Activated CD8-positive, alpha-beta T cell treated with anti-CD3 and anti-CD28 coated beads for 36 hours (primary cell): ENCODE measurements around the gene MYT1. TPM values are rescaled to one million over a fixed set of nuclear protein-coding genes. Genes with fewer than 3 reads are reported as not detected.

ENCODE experiments used
- ATAC-seq: fragments of 200-7000 bp; cut with Tn5 transposase; one replicate; pipeline ENCODE4 v1.10.0; 2021; ENCODE audit warnings: mild to moderate bottlenecking, moderate library complexity
- CTCF ChIA-PET: fragments of 350-600 bp; sonication (Branson Sonifier 250); formaldehyde crosslinking; loops from one replicate; lab custom pipeline; 2021; ENCODE audit warnings: antibody characterized with exemption; lab: Charles Lee
- POLR2A ChIA-PET: fragments of 350-600 bp; sonication (Branson Sonifier 250); formaldehyde crosslinking; loops from one replicate; lab custom pipeline; 2021; ENCODE audit warnings: antibody characterized with exemption; lab: Charles Lee
- DNase-seq: peaks from one replicate; pipeline ENCODE4 v3.0.0-alpha.2; 2020
- H3K27ac Mint-ChIP-seq: one replicate; pipeline ENCODE4 v1.8.0; 2021; ENCODE audit warnings: mild to moderate bottlenecking, mixed read lengths
- H3K27me3 Mint-ChIP-seq: one replicate; pipeline ENCODE4 v1.8.0; 2021; ENCODE audit warnings: mixed read lengths
- H3K36me3 Mint-ChIP-seq: one replicate; pipeline ENCODE4 v1.8.0; 2021; ENCODE audit warnings: low read depth, mixed read lengths
- H3K4me1 Mint-ChIP-seq: one replicate; pipeline ENCODE4 v1.8.0; 2021; ENCODE audit warnings: low read depth, mixed read lengths
- H3K4me3 Mint-ChIP-seq: one replicate; pipeline ENCODE4 v1.8.0; 2021; ENCODE audit warnings: mild to moderate bottlenecking, moderate library complexity, mixed read lengths
- H3K9me3 Mint-ChIP-seq: one replicate; pipeline ENCODE4 v1.8.0; 2021; ENCODE audit warnings: mixed read lengths
- CTCF ChIP-seq: fragments of 200-600 bp; IDR thresholded peaks from one replicate; pipeline ENCODE4 v1.8.0; 2022; ENCODE audit warnings: antibody characterized with exemption, mild to moderate bottlenecking
- intact Hi-C: fragments of 100-400 bp; cut with micrococcal nuclease; formaldehyde crosslinking; loops from one replicate; pipeline ENCODE4 v1.10.0; 2022
- total RNA-seq, 2 experiments: library from RNA; stranded (reverse); gene quantifications; one replicate each; pipeline ENCODE4 v1.2.3, GENCODE V29; 2021

MYT1 gene
- total RNA-seq, 2 experiments from 2014 or later: not detected

GRCh38 chr20:64192406-64192805 lies 28.2 kb downstream of the MYT1 start:
- H3K4me3 Mint-ChIP-seq: no peak overlapping the region
- ChIA-PET POLR2A (no interaction called here), CTCF (interaction anchor here (2.0 kb wide), 1 partner anchor 20 kb away, joined by 5 read pairs; no protein-coding TSS in a partner anchor)
- DNase-seq (no peak), ATAC-seq (no peak)
- H3K27me3 Mint-ChIP-seq: peaks cover 16% of the 10 kb centered on the region
- no peak for TF ChIP-seq CTCF
- H3K9me3 Mint-ChIP-seq: no peaks in the 10 kb centered on the region
- peaks cover 4% of the 10 kb centered on the region for H3K4me1 Mint-ChIP-seq
- H3K27ac Mint-ChIP-seq: no peak overlapping the region
- intact Hi-C loops: no loop called here
- no peaks in the 10 kb centered on the region for H3K36me3 Mint-ChIP-seq

- intact Hi-C loops: no loop called here
- Mint-ChIP-seq H3K27ac (no peak overlapping the region), H3K4me3 (no peak overlapping the region), H3K36me3 (no peaks in the 10 kb centered on the region), H3K27me3 (peaks cover 16% of the 10 kb centered on the region), H3K4me1 (peaks cover 4% of the 10 kb centered on the region), H3K9me3 (no peaks in the 10 kb centered on the region)
- no peak for TF ChIP-seq CTCF
- ChIA-PET CTCF (interaction anchor here (2.0 kb wide), 1 partner anchor 20 kb away, joined by 5 read pairs; no protein-coding TSS in a partner anchor), POLR2A (no interaction called here)
- no peak for DNase-seq
- no peak for ATAC-seq
These were observed 28.8 kb downstream of the MYT1 start for GRCh38 chr20:64193058-64193457.

GRCh38 chr20:64194269-64194668 lies 30.0 kb downstream of the MYT1 start:
- Mint-ChIP-seq H3K27me3 (peaks cover 16% of the 10 kb centered on the region), H3K4me3 (no peak overlapping the region), H3K9me3 (no peaks in the 10 kb centered on the region), H3K27ac (no peak overlapping the region), H3K4me1 (peaks cover 4% of the 10 kb centered on the region), H3K36me3 (no peaks in the 10 kb centered on the region)
- no peak for DNase-seq
- no peak for ATAC-seq
- POLR2A ChIA-PET: no interaction called here
- intact Hi-C loops: no loop called here
- no peak for TF ChIP-seq CTCF
- CTCF ChIA-PET: no interaction called here

- DNase-seq (no peak), ATAC-seq (no peak)
- no peaks in the 10 kb centered on the region for H3K36me3 Mint-ChIP-seq
- H3K9me3 Mint-ChIP-seq: no peaks in the 10 kb centered on the region
- ChIA-PET CTCF (interaction anchor here (1.3 kb wide), 1 partner anchor 27 kb away, joined by 3 read pairs; no protein-coding TSS in a partner anchor), POLR2A (no interaction called here)
- H3K27me3 Mint-ChIP-seq: peaks cover 11% of the 10 kb centered on the region
- intact Hi-C loops: no loop called here
- no peak for TF ChIP-seq CTCF
- peaks cover 4% of the 10 kb centered on the region for H3K4me1 Mint-ChIP-seq
- H3K4me3 Mint-ChIP-seq: no peak overlapping the region
- H3K27ac Mint-ChIP-seq: no peak overlapping the region
These were observed 32.1 kb downstream of the MYT1 start for GRCh38 chr20:64196309-64196708.

GRCh38 chr20:64196847-64197306 lies 32.6 kb downstream of the MYT1 start:
- H3K4me1 Mint-ChIP-seq: peaks cover 4% of the 10 kb centered on the region
- intact Hi-C loops: no loop called here
- H3K9me3 Mint-ChIP-seq: no peaks in the 10 kb centered on the region
- ChIA-PET CTCF (interaction anchor here (1.3 kb wide), 1 partner anchor 27 kb away, joined by 3 read pairs; no protein-coding TSS in a partner anchor), POLR2A (no interaction called here)
- DNase-seq (no peak), ATAC-seq (no peak)
- no peak overlapping the region for H3K4me3 Mint-ChIP-seq
- no peak for TF ChIP-seq CTCF
- peaks cover 9% of the 10 kb centered on the region for H3K27me3 Mint-ChIP-seq
- H3K36me3 Mint-ChIP-seq: no peaks in the 10 kb centered on the region
- H3K27ac Mint-ChIP-seq: no peak overlapping the region
